Breast epithelium (tissue), 3 donors: ENCODE data around the gene GIPC2.
"Not testable (repeated sequence)": the region's sequence is repeated elsewhere in the genome, so short reads cannot be mapped to it uniquely, and the experiment has no call there.

Experiments used
- CTCF ChIP-seq, 3 donors: fragments of 450-650 bp; IDR thresholded peaks; one replicate each; pipeline ENCODE4 v1.5.1; 2016 to 2017; ENCODE audit warnings: antibody characterized with exemption in 3 of 3, mild to moderate bottlenecking in 3 of 3, moderate library complexity in 3 of 3
- POLR2A ChIP-seq: fragments of 450-650 bp; IDR thresholded peaks from one replicate; pipeline ENCODE4 v1.6.1; 2016; ENCODE audit warnings: antibody characterized with exemption, mild to moderate bottlenecking, moderate library complexity
- POLR2AphosphoS5 ChIP-seq, 3 donors: sonication (generic); formaldehyde crosslinking; IDR thresholded peaks; one replicate each; pipeline ENCODE4 v1.6.1; 2017; ENCODE audit warnings: antibody characterized with exemption in 3 of 3

GRCh38 chr1:78021134-78021533 lies 24.6 kb upstream of the GIPC2 start:
- TF ChIP-seq POLR2AphosphoS5 (IDR thresholded peaks at IDR 0.05); CTCF (IDR thresholded peaks at IDR 0.05); POLR2A: not testable (repeated sequence)
